ENCODE measurements around the gene HS6ST1. TPM values are rescaled to one million over a fixed set of nuclear protein-coding genes. Genes with fewer than 3 reads are reported as not detected.

The HS6ST1 gene
- total RNA-seq, 4 donors from 2014 or later = 20.5 to 43.6 (median 32.1) TPM

GRCh38 chr2:128345436-128346165, 26.9 kb upstream of the HS6ST1 start:
- H3K36me3 ChIP-seq = no peaks in the 10 kb centered on the region
- 94 to 100% methylated on average over 1 to 14 of the region's 43 CpGs for WGBS, 2 donors (ENCODE audit: low coverage in 1 of 2)
- no peak for ATAC-seq
- no peak overlapping the region for H3K27ac ChIP-seq
- no peaks in the 10 kb centered on the region for H3K27me3 ChIP-seq
- no peak overlapping the region for H3K4me3 ChIP-seq
- TF ChIP-seq, protein P1, sequence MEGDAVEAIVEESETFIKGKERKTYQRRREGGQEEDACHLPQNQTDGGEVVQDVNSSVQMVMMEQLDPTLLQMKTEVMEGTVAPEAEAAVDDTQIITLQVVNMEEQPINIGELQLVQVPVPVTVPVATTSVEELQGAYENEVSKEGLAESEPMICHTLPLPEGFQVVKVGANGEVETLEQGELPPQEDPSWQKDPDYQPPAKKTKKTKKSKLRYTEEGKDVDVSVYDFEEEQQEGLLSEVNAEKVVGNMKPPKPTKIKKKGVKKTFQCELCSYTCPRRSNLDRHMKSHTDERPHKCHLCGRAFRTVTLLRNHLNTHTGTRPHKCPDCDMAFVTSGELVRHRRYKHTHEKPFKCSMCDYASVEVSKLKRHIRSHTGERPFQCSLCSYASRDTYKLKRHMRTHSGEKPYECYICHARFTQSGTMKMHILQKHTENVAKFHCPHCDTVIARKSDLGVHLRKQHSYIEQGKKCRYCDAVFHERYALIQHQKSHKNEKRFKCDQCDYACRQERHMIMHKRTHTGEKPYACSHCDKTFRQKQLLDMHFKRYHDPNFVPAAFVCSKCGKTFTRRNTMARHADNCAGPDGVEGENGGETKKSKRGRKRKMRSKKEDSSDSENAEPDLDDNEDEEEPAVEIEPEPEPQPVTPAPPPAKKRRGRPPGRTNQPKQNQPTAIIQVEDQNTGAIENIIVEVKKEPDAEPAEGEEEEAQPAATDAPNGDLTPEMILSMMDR (IDR thresholded peaks at IDR 0.05) = no peak
- no peak for TF ChIP-seq POLR2A (IDR thresholded peaks at IDR 0.05)
- no peaks in the 10 kb centered on the region for H3K9me3 ChIP-seq
- peaks cover 0 to 37% (median 18%) of the 10 kb centered on the region in 3 donors for H3K4me1 ChIP-seq

DNA sequence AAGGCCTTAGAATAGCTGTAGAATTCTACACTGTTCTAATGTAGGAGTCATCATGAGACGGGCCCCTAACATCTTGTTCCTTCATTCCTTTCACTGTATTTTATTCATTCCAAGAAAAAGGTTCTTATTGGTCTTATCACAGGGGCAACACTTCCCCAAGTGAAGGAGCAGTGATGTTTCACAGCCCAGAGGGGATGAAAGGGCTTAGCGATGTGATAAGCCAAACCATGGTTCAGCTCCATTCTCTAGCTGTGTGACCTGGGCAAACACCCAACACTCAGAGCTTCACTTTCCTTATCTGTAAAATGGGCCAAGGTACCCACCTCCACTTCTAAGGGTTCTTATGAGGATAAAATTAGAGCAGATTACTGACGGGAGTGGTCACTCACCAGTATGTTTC, 25.4 kb upstream of the HS6ST1 start:
- WGBS, 2 donors (ENCODE audit: low coverage in 1 of 2) = 98 to 100% methylated on average over 1 to 3 of the region's 3 CpGs
- Histone ChIP-seq H3K9me3 (no peaks in the 10 kb centered on the region), H3K27me3 (no peaks in the 10 kb centered on the region), H3K4me3 (no peak overlapping the region), H3K4me1 (peaks cover 0 to 29% (median 18%) of the 10 kb centered on the region in 3 donors), H3K36me3 (no peaks in the 10 kb centered on the region), H3K27ac (no peak overlapping the region)
- no peak for ATAC-seq
- TF ChIP-seq, protein P1 (IDR thresholded peaks at IDR 0.05) = no peak
- TF ChIP-seq EP300 (IDR thresholded peaks at IDR 0.05) (no peak), POLR2A (IDR thresholded peaks at IDR 0.05) (no peak), POLR2AphosphoS5 (IDR thresholded peaks at IDR 0.05) (no peak)

GRCh38 chr2:128343459-128343858, 24.8 kb upstream of the HS6ST1 start:
- Histone ChIP-seq H3K36me3 (no peaks in the 10 kb centered on the region), H3K4me3 (no peak overlapping the region), H3K27me3 (no peaks in the 10 kb centered on the region), H3K9me3 (no peaks in the 10 kb centered on the region), H3K27ac (no peak overlapping the region), H3K4me1 (peaks cover 0 to 22% (median 13%) of the 10 kb centered on the region in 3 donors)
- no peak for TF ChIP-seq EP300 (IDR thresholded peaks at IDR 0.05)
- TF ChIP-seq, protein P1 (IDR thresholded peaks at IDR 0.05) = no peak
- no peak for TF ChIP-seq POLR2A (IDR thresholded peaks at IDR 0.05)
- TF ChIP-seq POLR2AphosphoS5 (IDR thresholded peaks at IDR 0.05) = no peak
- ATAC-seq = no peak
- WGBS, 2 donors (ENCODE audit: low coverage in 1 of 2) = 89 to 100% methylated on average over 1 of the region's 1 CpG

DNA sequence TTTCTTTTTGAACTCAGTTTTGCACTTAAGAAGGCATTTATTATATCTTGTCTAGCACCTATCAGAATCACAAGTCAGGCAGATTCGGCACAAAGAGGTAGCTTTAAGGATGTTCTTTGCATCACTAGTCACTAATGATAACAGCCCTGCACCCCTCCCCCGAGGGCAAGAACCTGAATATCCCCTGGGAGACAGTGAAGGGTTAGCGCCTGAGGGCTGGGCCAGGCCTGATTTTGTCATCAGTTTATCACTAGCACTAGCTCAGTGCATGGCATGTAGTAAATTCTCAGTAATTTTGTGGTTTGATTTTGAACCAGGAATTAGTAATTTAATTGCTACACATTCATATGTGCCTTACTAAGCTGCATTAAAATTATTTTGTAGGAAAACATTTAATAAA, 23.9 kb upstream of the HS6ST1 start:
- no peaks in the 10 kb centered on the region for H3K9me3 ChIP-seq
- no peaks in the 10 kb centered on the region for H3K27me3 ChIP-seq
- 74 to 89% methylated on average over 3 of the region's 3 CpGs for WGBS, 2 donors (ENCODE audit: low coverage in 1 of 2)
- H3K27ac ChIP-seq = no peak overlapping the region
- peaks cover 0 to 13% (median 4%) of the 10 kb centered on the region in 3 donors for H3K4me1 ChIP-seq
- H3K4me3 ChIP-seq = no peak overlapping the region
- no peaks in the 10 kb centered on the region for H3K36me3 ChIP-seq
- ATAC-seq = no peak
- TF ChIP-seq POLR2AphosphoS5 (IDR thresholded peaks at IDR 0.05) = no peak

DNA sequence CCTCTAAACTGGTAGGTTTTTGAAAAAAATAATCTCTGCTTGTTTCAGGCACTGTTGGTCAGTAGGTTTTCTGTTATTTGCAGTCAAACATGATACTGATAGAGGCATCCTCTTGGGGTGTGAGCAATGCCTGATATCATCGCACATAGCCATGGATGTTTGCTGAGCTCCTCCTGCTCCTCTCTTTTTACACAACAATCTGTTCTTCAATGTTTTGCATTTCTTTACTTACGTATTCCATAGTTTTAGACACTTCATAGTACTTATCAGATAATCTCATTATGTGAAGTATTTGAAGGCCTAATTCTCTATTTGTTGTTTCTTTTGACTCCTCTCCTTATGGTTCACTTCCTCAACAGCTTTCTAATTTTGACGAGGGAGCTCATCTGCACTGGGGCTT, 23.0 kb upstream of the HS6ST1 start:
- no peaks in the 10 kb centered on the region for H3K27me3 ChIP-seq
- no peak overlapping the region for H3K27ac ChIP-seq
- H3K4me3 ChIP-seq = no peak overlapping the region
- whole genome bisulfite sequencing, 2 donors (ENCODE audit: low coverage in 1 of 2) = 86 to 88% methylated on average over 3 of the region's 3 CpGs
- H3K4me1 ChIP-seq = peaks cover 0 to 4% (median 0%) of the 10 kb centered on the region in 3 donors
- H3K36me3 ChIP-seq = no peaks in the 10 kb centered on the region
- TF ChIP-seq POLR2AphosphoS5 (IDR thresholded peaks at IDR 0.05) (no peak), EP300 (IDR thresholded peaks at IDR 0.05) (no peak), POLR2A (IDR thresholded peaks at IDR 0.05) (no peak)
- TF ChIP-seq, protein P1 (IDR thresholded peaks at IDR 0.05) = no peak
- H3K9me3 ChIP-seq = no peaks in the 10 kb centered on the region
- no peak for ATAC-seq

All from gastroesophageal sphincter (tissue), 4 donors.